HG02759 (cell line): Measurements from ENCODE around the gene STIMATE.

Experiments used
- ATAC-seq: cut with Tn5 transposase; IDR thresholded peaks from one replicate; pipeline ENCODE4 v1.9.1; 2021; ENCODE audit warnings: mild to moderate bottlenecking, moderate library complexity; ENCODE audit not compliant: unreplicated experiment

Gene STIMATE

DNA sequence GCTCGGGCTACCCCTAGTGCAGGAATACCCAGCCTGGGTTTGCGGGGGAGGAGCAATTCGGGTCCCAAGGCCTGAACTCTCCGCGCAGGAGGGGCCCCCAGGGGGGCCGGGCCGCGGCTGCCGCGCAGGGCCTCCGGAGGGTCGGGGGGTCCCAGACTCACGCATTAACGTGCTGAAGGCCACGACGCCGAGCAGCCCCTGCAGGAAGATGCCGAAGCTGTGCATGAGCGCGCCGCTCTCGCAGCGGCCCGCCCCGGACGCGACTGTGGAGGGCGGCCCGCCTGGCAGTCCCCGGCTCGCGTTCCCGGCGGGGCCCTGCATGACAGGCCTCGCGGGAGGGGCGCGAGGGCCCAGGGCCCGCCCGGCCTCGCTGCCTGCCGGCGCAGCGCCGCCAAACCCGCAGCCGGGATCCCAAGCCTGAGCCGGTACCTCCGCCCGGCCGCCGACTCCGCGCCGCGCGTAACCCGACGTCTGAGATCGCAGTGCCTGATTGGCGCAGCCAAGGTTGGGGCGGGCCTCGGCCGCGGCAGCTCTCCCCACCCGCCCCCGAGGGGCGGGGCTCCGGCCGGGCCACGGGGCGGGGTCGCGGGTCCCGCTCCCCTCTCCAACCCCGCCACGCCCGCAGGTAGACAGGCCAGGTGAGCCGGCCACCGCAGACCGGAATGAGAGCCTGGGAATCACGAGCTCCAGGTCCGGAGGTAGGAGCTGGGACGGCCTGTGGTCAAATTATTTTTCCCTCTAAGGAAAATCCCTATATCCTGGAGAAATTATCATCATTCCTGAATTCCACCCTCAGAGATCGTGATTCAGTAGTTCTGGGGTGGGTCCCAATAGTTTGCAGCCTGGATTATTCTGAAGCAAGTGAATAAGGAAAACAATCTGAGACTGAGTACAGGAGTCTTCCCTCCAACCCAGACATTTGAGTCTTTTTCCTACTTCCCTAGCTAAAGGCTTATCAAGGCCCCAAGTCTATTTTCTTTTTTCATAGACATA, at the start of gene STIMATE:
Gene STIMATE (minus strand): TSS at position 419 of the 993 bp plus-strand sequence. CDS start 98 bp downstream, at position 321.
- peak; percentile 94 for ATAC-seq

DNA sequence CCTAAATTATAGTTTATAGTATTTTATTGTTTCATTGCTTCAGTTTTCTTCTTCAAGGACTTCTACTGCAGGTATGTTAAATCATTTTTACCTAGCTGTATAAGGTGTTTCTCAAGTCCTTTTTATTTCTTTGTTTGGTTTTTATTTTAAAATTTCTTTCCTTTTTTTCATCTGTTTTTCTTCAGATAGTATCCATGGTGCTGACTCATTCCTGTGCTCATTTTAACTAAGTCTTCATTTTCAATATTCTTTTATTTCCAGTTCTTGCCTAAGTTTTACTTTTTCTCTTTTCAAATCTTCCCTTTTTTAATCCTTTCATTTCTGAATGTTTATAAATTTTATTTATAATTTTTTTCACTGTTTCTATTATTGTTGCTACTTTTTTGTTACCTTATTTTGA, 42.3 kb upstream of the STIMATE start:
- no peak for ATAC-seq

- ATAC-seq: peak; percentile 67
These were observed 37.5 kb upstream of the STIMATE start for GRCh38 chr3:52934630-52935530.

- ATAC-seq: no peak
These were observed 34.5 kb upstream of the STIMATE start for GRCh38 chr3:52931889-52932288.

- no peak for ATAC-seq
These were observed 34.0 kb upstream of the STIMATE start for GRCh38 chr3:52931328-52931727.

GRCh38 chr3:52930748-52931147, 33.4 kb upstream of the STIMATE start:
- no peak for ATAC-seq

- no peak for ATAC-seq
These were observed 29.2 kb upstream of the STIMATE start for GRCh38 chr3:52926554-52926953.

GRCh38 chr3:52925405-52926313, 28.3 kb upstream of the STIMATE start:
- ATAC-seq: no peak

- no peak for ATAC-seq
These were observed 26.6 kb upstream of the STIMATE start for GRCh38 chr3:52923963-52924362.

DNA sequence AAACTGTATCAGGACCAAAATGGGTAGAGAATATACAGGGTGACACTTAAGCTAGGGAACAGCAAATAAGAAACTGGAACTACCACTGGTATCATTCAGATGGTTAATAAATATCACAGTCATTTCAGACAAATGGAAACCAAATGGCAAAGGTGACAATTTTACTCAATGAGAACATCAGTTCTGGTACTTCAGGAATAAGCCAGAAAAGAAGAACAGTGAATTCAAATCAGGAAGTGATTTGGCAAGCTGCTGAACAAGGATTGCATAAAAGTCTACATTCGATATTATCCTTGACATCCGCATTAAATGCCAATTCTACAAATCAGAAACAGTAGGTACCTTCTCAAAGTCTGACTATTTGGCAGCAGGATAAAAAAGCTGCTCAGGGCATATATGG, 23.5 kb upstream of the STIMATE start:
- ATAC-seq: no peak

- no peak for ATAC-seq
These were observed 19.7 kb upstream of the STIMATE start for GRCh38 chr3:52917044-52917443.

GRCh38 chr3:52915294-52915693, 17.9 kb upstream of the STIMATE start:
- no peak for ATAC-seq

GRCh38 chr3:52912885-52913731, 15.8 kb upstream of the STIMATE start:
- ATAC-seq: no peak

- ATAC-seq: no peak
These were observed 13.5 kb upstream of the STIMATE start for GRCh38 chr3:52910823-52911222.

- ATAC-seq: no peak
These were observed 10.1 kb upstream of the STIMATE start for GRCh38 chr3:52907497-52907896.

- no peak for ATAC-seq
These were observed 7.2 kb upstream of the STIMATE start for GRCh38 chr3:52904552-52904951.

DNA sequence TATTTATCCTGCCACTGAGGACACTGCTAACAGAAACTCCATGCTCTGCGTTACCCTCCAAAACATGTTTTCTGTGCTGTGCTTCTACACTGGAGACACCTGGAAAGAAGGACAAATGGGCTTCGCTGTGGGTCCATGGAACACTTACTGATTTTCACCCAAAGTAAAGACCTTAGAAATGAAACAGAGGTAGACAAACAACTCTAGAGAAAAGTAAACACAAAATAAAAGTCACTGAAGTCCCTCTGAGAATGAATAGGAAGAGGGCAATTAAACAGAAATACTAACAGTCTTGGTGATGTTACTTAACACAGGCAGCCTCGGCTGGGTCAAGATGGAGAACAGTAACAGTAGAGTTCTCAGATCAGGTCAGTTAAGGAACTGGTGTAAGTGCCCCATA, 6.7 kb upstream of the STIMATE start:
- no peak for ATAC-seq

- no peak for ATAC-seq
These were observed 735 bp downstream of the STIMATE start for GRCh38 chr3:52896613-52897012.

DNA sequence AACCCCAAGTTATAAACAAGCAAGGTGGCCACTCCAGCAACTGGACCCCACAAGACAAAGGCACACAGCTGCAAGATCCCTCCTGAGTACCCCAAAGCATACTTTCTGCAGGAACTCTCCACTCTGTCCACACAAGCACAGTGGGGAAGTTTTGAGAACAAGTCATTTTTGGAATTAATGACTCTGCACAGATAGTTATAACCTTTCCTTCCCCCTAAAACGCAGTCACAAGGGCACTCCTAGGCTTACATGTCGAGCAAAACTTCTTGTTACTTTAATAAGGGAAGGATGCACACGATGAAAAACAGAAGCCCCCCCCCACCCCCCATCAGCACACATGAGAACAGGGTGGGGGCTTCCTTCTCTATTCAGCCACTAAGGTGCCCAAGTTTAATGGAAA, 1.2 kb downstream of the STIMATE start:
- ATAC-seq: no peak

GRCh38 chr3:52895418-52895817, 1.9 kb downstream of the STIMATE start:
- ATAC-seq: no peak
